ENCODE data around the gene PLEKHG2. TPM values are rescaled to one million over a fixed set of nuclear protein-coding genes. Genes with fewer than 3 reads are reported as not detected.

The PLEKHG2 gene
- total RNA-seq, 1 donor from 2014 or later, result 14.1 TPM

- intact Hi-C loops (cut with micrococcal nuclease), result no loop called here
- Histone ChIP-seq H3K27me3 (ENCODE audit: low read depth) (no peaks in the 10 kb centered on the region), H3K27ac (replicated peaks) (peak overlapping the region; percentile 99), H3K9me3 (replicated peaks) (no peaks in the 10 kb centered on the region), H3K4me1 (peaks cover 87% of the 10 kb centered on the region), H3K36me3 (peaks cover 16% of the 10 kb centered on the region), H3K4me3 (peak overlapping the region; percentile 87)
- no peak for DNase-seq
- TF ChIP-seq, protein P1, sequence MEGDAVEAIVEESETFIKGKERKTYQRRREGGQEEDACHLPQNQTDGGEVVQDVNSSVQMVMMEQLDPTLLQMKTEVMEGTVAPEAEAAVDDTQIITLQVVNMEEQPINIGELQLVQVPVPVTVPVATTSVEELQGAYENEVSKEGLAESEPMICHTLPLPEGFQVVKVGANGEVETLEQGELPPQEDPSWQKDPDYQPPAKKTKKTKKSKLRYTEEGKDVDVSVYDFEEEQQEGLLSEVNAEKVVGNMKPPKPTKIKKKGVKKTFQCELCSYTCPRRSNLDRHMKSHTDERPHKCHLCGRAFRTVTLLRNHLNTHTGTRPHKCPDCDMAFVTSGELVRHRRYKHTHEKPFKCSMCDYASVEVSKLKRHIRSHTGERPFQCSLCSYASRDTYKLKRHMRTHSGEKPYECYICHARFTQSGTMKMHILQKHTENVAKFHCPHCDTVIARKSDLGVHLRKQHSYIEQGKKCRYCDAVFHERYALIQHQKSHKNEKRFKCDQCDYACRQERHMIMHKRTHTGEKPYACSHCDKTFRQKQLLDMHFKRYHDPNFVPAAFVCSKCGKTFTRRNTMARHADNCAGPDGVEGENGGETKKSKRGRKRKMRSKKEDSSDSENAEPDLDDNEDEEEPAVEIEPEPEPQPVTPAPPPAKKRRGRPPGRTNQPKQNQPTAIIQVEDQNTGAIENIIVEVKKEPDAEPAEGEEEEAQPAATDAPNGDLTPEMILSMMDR (IDR thresholded peaks at IDR 0.05; ENCODE audit: borderline replicate concordance), result no peak
Observed at GRCh38 chr19:39411081-39411831, 1.2 kb upstream of the PLEKHG2 start.

GRCh38 chr19:39411832-39412099 lies 703 bp upstream of the PLEKHG2 start:
- DNase-seq, result peak; percentile 93
- TF ChIP-seq, protein P1 (IDR thresholded peaks at IDR 0.05; ENCODE audit: borderline replicate concordance), result peak; percentile 94
- peak overlapping the region; percentile 99 for H3K27ac ChIP-seq (replicated peaks)
- peaks cover 17% of the 10 kb centered on the region for H3K36me3 ChIP-seq
- no peaks in the 10 kb centered on the region for H3K9me3 ChIP-seq (replicated peaks)
- peaks cover 90% of the 10 kb centered on the region for H3K4me1 ChIP-seq
- intact Hi-C loops (cut with micrococcal nuclease), result no loop called here
- peak overlapping the region; percentile 87 for H3K4me3 ChIP-seq
- H3K27me3 ChIP-seq (ENCODE audit: low read depth), result no peaks in the 10 kb centered on the region

DNA sequence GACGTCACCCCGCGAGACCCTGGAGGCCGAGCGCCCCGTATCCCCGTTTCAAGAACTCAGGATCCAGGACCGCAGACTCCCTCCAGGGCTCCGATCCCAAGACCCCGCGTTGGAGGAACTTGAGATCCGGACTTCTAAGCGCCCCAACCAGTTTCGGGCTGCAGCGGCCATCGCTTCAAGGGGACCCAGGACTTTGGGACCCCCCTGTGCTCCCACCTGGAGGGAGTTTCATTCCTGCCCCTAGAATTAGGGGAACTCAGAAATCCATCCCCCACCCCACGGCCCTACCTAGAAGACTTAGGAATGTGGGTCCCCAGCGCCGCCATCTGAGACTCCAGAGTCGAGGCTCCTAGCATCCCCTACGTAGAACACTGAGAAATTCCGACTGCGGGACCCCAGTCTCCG lies 400 bp downstream of the PLEKHG2 start:
- H3K27me3 ChIP-seq (ENCODE audit: low read depth), result no peaks in the 10 kb centered on the region
- H3K4me3 ChIP-seq, result peak overlapping the region; percentile 87
- peaks cover 23% of the 10 kb centered on the region for H3K36me3 ChIP-seq
- peak overlapping the region; percentile 99 for H3K27ac ChIP-seq (replicated peaks)
- H3K9me3 ChIP-seq (replicated peaks), result no peaks in the 10 kb centered on the region
- peaks cover 86% of the 10 kb centered on the region for H3K4me1 ChIP-seq
- DNase-seq, result no peak
- TF ChIP-seq, protein P1 (IDR thresholded peaks at IDR 0.05; ENCODE audit: borderline replicate concordance), result peak; percentile 6
- intact Hi-C loops (cut with micrococcal nuclease), result no loop called here

GRCh38 chr19:39413272-39413910 lies 922 bp downstream of the PLEKHG2 start:
- Histone ChIP-seq H3K36me3 (peaks cover 23% of the 10 kb centered on the region), H3K9me3 (replicated peaks) (no peaks in the 10 kb centered on the region), H3K27ac (replicated peaks) (peak overlapping the region; percentile 99), H3K27me3 (ENCODE audit: low read depth) (no peaks in the 10 kb centered on the region), H3K4me3 (peak overlapping the region; percentile 87), H3K4me1 (peaks cover 81% of the 10 kb centered on the region)
- TF ChIP-seq, protein P1 (IDR thresholded peaks at IDR 0.05; ENCODE audit: borderline replicate concordance), result no peak
- DNase-seq, result peak; percentile 83
- intact Hi-C loops (cut with micrococcal nuclease), result no loop called here

DNA sequence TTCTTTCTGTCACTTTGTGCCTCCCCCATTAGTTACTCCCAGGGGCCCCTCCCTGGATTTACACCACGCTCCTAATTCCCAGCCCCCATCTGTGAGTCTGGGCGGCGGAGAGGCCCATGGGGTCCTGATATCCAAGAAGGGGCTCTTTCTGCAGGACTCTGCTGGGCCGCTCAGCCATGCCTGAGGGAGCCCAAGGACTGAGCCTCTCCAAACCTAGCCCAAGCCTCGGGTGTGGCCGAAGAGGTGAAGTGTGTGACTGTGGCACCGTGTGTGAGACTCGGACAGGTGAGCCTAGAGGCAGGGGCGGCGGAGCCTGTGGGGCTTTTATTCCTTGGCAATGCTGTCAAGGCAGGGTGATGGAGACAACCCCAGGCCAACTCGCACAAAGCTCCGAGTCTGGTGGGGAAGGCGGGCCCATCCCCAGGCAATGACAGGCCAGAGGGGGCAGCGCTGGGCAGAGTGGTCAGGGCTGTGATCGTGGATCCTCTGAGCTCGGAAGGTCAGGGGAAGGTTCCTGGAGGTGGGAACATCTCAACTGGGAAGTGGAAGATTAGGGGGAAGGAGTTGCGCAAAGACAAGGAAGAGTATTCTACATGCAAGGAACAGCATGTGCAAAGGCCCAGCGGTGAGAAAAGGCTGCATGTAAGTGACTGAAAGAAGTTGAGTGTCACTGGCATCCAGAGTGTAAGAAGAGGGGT lies 1.6 kb downstream of the PLEKHG2 start:
- Histone ChIP-seq H3K36me3 (peaks cover 24% of the 10 kb centered on the region), H3K4me1 (peaks cover 75% of the 10 kb centered on the region), H3K27me3 (ENCODE audit: low read depth) (no peaks in the 10 kb centered on the region), H3K9me3 (replicated peaks) (no peaks in the 10 kb centered on the region), H3K4me3 (peak overlapping the region; percentile 87), H3K27ac (replicated peaks) (peak overlapping the region; percentile 99)
- TF ChIP-seq, protein P1 (IDR thresholded peaks at IDR 0.05; ENCODE audit: borderline replicate concordance), result no peak
- intact Hi-C loops (cut with micrococcal nuclease), result no loop called here
- DNase-seq, result no peak

Measured in left ventricle myocardium inferior (tissue), 1 donor.